ENCODE data around the gene TMEM184C. TPM values are rescaled to one million over a fixed set of nuclear protein-coding genes. Genes with fewer than 3 reads are reported as not detected.

TMEM184C gene
- total RNA-seq, 1 experiment from 2014 or later: 43.7 TPM

DNA sequence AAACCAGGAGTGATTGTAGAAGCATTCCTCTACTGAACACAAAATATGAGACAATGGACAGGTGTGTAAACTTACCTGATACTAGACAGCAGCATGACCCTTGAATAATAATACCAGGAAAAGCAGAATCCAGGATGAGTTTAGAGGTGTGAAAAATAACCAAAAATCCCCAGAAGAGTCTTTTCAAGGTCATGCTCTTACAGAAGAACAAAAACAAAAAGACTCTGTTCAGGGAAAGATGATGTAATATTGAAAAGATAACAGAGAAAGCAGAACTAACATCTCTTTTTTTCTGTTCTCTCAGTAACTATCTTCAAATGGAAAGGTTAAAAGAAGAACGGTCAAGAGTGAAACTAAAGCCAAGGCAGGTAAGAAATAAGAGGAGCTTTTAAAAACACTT lies 100.7 kb downstream of the TMEM184C start (continued):
- no peak for TF ChIP-seq ERG (CRISPR knock-in tag; IDR thresholded peaks at IDR 0.05)
- TF ChIP-seq PRDM15 (CRISPR knock-in tag; IDR thresholded peaks at IDR 0.05): no peak
- TF ChIP-seq, protein P1, sequence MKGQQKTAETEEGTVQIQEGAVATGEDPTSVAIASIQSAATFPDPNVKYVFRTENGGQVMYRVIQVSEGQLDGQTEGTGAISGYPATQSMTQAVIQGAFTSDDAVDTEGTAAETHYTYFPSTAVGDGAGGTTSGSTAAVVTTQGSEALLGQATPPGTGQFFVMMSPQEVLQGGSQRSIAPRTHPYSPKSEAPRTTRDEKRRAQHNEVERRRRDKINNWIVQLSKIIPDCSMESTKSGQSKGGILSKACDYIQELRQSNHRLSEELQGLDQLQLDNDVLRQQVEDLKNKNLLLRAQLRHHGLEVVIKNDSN (CRISPR knock-in tag; IDR thresholded peaks at IDR 0.05): no peak
- no peak for TF ChIP-seq ZBTB21 (CRISPR knock-in tag; IDR thresholded peaks at IDR 0.05; ENCODE audit: borderline replicate concordance)
- TF ChIP-seq, protein P2, sequence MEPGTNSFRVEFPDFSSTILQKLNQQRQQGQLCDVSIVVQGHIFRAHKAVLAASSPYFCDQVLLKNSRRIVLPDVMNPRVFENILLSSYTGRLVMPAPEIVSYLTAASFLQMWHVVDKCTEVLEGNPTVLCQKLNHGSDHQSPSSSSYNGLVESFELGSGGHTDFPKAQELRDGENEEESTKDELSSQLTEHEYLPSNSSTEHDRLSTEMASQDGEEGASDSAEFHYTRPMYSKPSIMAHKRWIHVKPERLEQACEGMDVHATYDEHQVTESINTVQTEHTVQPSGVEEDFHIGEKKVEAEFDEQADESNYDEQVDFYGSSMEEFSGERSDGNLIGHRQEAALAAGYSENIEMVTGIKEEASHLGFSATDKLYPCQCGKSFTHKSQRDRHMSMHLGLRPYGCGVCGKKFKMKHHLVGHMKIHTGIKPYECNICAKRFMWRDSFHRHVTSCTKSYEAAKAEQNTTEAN (CRISPR knock-in tag; IDR thresholded peaks at IDR 0.05): no peak
- no peak for TF ChIP-seq MAX (CRISPR knock-in tag; IDR thresholded peaks at IDR 0.05)
- TF ChIP-seq, protein P3, sequence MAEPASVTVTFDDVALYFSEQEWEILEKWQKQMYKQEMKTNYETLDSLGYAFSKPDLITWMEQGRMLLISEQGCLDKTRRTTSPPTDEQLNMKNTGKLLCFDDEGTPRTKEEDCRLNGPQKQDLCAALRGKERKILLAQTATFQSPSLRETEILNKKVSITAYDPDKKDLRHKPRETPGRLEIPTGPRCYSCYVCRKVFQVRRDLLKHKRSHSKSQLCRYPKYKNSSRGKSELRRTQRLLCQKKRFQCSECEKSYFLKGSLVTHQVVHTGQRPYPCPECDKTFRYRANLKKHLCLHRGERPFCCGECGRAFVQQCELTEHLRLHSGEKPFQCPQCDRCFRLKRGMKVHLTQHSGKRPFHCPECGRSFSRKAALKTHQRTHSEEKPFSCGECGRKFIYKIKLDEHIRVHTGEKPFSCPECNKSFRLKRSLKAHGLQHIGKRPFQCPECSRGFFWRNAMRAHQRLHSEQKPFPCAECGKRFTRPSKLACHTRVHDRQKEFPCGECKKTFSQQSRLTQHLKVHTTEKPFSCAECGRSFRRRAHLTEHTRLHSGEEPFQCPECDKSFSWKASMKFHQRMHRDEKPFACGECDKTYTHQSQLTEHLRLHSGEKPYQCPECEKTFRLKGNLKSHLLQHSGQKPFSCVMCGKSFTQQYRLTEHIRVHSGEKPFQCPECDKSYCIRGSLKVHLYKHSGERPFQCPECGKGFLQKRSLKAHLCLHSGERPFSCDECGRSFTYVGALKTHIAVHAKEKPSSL (CRISPR knock-in tag; conservative IDR thresholded peaks at IDR 0.05): no peak
- no peak for TF ChIP-seq E2F5 (CRISPR knock-in tag; IDR thresholded peaks at IDR 0.05)
- no peak for TF ChIP-seq HMGXB4 (CRISPR knock-in tag; IDR thresholded peaks at IDR 0.05)
- no peak for TF ChIP-seq ZNF671 (CRISPR knock-in tag; IDR thresholded peaks at IDR 0.05)
- TF ChIP-seq GRHL2 (CRISPR knock-in tag; IDR thresholded peaks at IDR 0.05; ENCODE audit: insufficient replicate concordance, severe bottlenecking): no peak
- TF ChIP-seq MXD4 (CRISPR knock-in tag; IDR thresholded peaks at IDR 0.05; ENCODE audit: borderline replicate concordance): no peak

Other genes with a start within 250 kb of the TMEM184C start
- 2.1 to 2.5 TPM (median 2.3 TPM) in 3 replicates for gene EDNRA, start 136.3 kb upstream of the TMEM184C start, total RNA-seq (2021)
- gene PRMT9, start 66.8 kb downstream of the TMEM184C start, total RNA-seq (2021): 9.5 to 11.4 TPM (median 10.4 TPM) in 3 replicates
- gene ARHGAP10, start 114.7 kb downstream of the TMEM184C start, total RNA-seq (2021): 7.1 to 9.6 TPM (median 8.0 TPM) in 3 replicates

Data from WTC11 (cell line).